HUES64 (cell line): ENCODE data around the gene PLA2G4E.

Experiments
- H3K27ac ChIP-seq: 2 replicates; pipeline ENCODE4 v1.7.0; 2013; ENCODE audit warnings: low read depth, low read length, inconsistent platforms
- H3K27me3 ChIP-seq: 2 replicates; pipeline ENCODE4 v1.6.1; 2013; ENCODE audit warnings: mild to moderate bottlenecking, low read length; ENCODE audit not compliant: insufficient read depth
- H3K36me3 ChIP-seq: 2 replicates; pipeline ENCODE4 v1.6.1; 2013; ENCODE audit warnings: mild to moderate bottlenecking, low read length; ENCODE audit not compliant: insufficient read depth
- H3K4me1 ChIP-seq: 2 replicates; pipeline ENCODE4 v1.6.1; 2013; ENCODE audit warnings: mild to moderate bottlenecking, low read length, moderate library complexity; ENCODE audit not compliant: insufficient read depth
- H3K4me3 ChIP-seq: 2 replicates; pipeline ENCODE4 v1.5.1; 2013; ENCODE audit warnings: mild to moderate bottlenecking, low read length, moderate library complexity
- H3K9ac ChIP-seq: 2 replicates; pipeline ENCODE4 v1.6.1; 2013; ENCODE audit warnings: mild to moderate bottlenecking, low read depth, low read length
- H3K9me3 ChIP-seq: 2 replicates; pipeline ENCODE4 v1.6.1; 2013; ENCODE audit warnings: low read depth, low read length; ENCODE audit not compliant: insufficient read depth
- WGBS: fragments of 150-250, 120-280 bp; methylation state at CpG from one replicate; pipeline ENCODE4 v1.1.7; 2013; ENCODE audit warnings: missing lambda C conversion rate; 5-methylcytosine and 5-hydroxymethylcytosine counted together

The PLA2G4E gene

DNA sequence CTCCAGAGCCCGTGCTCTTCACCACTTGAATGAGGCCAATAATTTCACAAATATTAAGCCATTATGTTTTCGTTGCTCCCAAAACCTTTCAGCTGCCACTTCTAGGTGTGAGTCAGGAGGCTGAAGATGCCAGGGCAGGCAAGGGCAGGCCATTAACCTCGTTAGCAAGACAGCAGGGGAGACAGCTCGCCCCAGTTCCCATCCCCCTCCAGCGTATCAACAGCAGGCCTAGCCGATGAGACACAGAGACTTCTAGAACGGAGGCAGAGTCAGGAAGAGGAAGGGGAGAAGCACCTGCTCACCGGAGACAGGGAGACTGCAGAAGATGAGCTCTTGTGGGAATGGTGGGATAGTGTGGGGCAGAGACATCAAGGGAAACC lies 28.0 kb upstream of the PLA2G4E start:
- H3K4me1 ChIP-seq = 0 out of 2 replicates have a peak, but pooled peaks cover 6% of the 10 kb centered on the region
- H3K27ac ChIP-seq = no peak overlapping the region
- WGBS = 47% methylated on average over 8 of the region's 8 CpGs
- no peaks in the 10 kb centered on the region for H3K9me3 ChIP-seq
- H3K36me3 ChIP-seq = no peaks in the 10 kb centered on the region
- no peak overlapping the region for H3K4me3 ChIP-seq
- no peaks in the 10 kb centered on the region for H3K27me3 ChIP-seq
- no peak overlapping the region for H3K9ac ChIP-seq

DNA sequence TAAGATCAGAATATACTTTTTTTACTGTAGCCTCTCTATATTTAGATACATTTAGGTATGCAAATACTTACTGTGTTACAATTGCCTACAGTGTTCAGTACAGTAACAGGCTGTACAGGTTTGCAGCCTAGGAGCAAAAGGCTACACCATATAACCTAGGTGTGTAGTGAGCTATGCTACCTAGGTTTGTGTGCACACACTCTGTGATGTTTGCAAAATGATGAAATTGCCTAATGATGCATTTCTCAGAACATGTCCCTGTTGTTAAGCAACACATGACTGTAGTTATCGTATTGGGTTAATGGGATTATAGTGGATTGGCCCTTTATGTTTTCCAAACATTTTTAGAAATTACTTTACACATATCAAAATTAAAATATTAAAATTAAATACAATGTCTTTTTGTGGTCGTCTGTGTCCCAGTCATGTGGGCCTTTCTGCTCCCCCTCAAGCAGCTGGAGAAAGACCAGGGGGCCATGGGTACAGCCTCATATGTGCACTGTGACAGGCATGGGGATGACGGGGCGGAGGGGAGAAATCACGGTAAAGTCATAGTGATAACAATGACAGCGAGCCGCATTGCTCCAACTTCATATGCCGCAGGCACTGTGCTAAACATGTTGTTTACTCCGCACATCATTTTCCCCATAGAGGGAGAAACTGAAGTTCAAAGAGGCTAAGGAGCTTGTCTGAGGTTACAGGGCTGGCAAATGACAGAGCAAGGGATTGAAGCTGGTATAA lies 27.4 kb upstream of the PLA2G4E start:
- no peak overlapping the region for H3K27ac ChIP-seq
- WGBS = 88% methylated on average over 8 of the region's 9 CpGs
- 0 out of 2 replicates have a peak, but pooled peaks cover 6% of the 10 kb centered on the region for H3K4me1 ChIP-seq
- H3K36me3 ChIP-seq = no peaks in the 10 kb centered on the region
- H3K9ac ChIP-seq = no peak overlapping the region
- no peak overlapping the region for H3K4me3 ChIP-seq
- no peaks in the 10 kb centered on the region for H3K27me3 ChIP-seq
- H3K9me3 ChIP-seq = no peaks in the 10 kb centered on the region

DNA sequence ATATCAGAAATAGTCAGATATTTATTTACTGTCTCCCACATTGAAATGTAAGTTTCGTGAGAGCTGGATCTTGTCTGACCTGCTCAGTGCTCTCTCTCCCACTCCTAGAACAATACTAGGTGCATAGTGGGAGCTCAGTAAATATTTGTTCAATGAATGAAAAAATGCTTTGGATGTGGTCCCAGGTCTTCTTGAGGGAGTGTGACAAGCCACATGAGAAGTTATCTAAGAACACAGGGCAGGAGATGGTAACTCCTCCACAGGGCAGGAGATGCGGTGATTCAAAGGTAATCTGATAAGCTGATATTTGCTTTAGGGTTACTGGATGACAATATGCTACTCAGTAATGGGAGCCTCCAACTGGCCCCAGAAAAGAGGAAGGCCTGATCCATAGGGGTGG lies 25.8 kb upstream of the PLA2G4E start:
- WGBS = 85% methylated on average over 2 of the region's 2 CpGs
- H3K36me3 ChIP-seq = no peaks in the 10 kb centered on the region
- H3K27ac ChIP-seq = no peak overlapping the region
- H3K27me3 ChIP-seq = no peaks in the 10 kb centered on the region
- no peak overlapping the region for H3K9ac ChIP-seq
- H3K9me3 ChIP-seq = no peaks in the 10 kb centered on the region
- H3K4me3 ChIP-seq = no peak overlapping the region
- H3K4me1 ChIP-seq = 0 out of 2 replicates have a peak, but pooled peaks cover 6% of the 10 kb centered on the region

DNA sequence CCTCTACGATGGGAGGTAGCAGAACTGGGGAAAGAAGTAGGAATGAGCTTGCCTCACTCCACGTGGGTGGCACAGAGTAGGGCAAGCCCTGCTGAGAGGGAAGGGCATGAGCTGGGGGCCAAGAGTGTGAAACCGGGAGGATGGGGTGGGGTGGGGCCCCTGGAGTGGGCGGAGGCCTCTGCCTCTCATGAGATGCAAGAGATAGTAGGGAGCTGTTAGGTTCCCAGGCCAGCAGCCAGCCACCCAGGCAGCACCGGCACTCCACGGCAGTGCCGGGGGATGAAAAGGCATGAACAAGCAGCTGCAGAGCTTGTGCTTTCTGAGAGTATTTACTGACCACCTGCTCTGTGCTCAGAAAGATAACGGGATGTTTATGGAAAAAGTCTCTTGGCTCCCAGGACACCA lies 24.4 kb upstream of the PLA2G4E start:
- Histone ChIP-seq H3K27me3 (no peaks in the 10 kb centered on the region), H3K27ac (no peak overlapping the region), H3K4me3 (no peak overlapping the region), H3K4me1 (0 out of 2 replicates have a peak, but pooled peaks cover 6% of the 10 kb centered on the region), H3K9ac (no peak overlapping the region), H3K9me3 (no peaks in the 10 kb centered on the region), H3K36me3 (no peaks in the 10 kb centered on the region)
- WGBS = 83% methylated on average over 8 of the region's 8 CpGs

DNA sequence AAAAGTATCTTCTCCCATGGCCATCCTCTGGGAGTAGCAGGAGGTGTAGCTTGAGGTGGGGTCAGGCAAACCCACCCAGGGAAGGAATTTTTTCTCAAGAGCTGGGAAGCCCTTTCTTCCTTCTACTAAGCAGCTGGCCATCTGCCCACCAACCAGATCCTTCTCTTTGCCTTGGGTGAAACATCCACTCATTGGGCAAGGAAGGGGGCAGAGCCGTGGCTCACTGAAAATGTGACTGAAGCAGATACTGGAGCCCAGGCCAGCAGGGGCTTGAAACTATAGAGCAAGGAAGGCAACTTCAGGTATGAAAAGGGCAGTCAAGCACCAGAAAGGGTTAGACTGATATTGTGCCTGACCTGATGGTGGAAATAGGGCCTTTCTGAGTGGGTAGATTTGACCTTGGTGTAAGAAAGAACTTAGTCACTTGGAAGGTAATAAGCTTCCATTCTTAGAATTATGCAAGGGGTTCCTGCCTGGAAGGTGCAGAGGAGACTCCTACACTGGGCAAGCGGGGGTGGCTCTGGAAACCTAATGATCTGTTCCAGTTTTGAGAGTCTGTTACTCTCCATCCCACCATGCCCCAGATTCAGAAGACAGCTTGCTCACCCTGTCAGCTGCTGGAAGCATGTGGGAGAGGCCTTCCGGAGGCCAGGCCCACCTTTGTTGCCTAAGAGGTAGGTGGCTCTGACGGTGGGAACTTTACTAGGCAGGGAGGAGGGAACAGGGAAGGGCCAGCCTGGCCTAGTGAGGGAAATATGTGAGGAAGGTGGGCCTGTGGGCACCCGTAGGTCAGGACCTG lies 22.0 kb upstream of the PLA2G4E start:
- Histone ChIP-seq H3K4me1 (no peaks in the 10 kb centered on the region), H3K9me3 (no peaks in the 10 kb centered on the region), H3K27me3 (no peaks in the 10 kb centered on the region), H3K9ac (no peak overlapping the region), H3K36me3 (no peaks in the 10 kb centered on the region), H3K4me3 (no peak overlapping the region), H3K27ac (no peak overlapping the region)
- WGBS = 89% methylated on average over 5 of the region's 5 CpGs

DNA sequence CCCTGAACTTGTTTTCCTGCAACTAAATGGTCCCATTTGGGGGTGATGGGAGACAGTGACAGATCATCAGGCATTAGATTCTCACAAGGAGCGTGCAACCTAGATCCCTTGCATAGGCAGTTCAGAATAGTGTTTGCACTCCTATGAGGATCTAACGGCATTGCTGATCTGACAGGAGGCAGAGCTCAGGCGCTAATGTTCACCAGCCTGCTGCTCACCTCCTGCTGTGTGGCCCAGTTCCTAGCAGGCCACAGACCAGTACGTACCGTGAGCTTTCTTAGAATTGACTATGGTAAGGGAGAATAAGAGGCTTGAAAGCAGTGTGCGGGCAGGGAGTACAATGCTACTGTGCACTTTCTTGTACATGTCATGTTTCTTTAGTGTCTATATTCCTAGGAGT lies 17.6 kb upstream of the PLA2G4E start:
- Histone ChIP-seq H3K36me3 (no peaks in the 10 kb centered on the region), H3K4me1 (peaks cover 12% of the 10 kb centered on the region), H3K9ac (no peak overlapping the region), H3K4me3 (no peak overlapping the region), H3K27me3 (no peaks in the 10 kb centered on the region), H3K9me3 (no peaks in the 10 kb centered on the region), H3K27ac (no peak overlapping the region)
- WGBS = 93% methylated on average over 6 of the region's 6 CpGs

DNA sequence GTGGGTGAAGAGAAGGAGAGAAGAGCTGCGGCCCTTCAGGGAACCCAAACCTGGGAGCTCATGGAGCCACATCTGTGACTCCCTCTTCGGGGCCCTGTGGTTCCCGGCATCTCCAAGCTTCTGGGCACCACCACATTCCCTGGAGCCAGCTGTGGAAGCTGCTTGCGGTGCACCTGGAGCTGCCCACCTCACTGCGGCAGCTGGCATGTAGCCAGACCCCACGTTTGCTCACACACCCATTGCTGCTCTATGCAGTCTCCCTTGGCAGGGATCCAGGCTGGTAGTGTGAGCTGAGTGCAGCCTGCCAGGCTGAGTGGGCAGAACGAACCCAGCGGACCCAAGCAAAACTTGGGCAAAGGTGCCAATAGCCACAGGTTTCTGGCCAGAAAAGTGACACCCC lies 16.8 kb upstream of the PLA2G4E start:
- no peaks in the 10 kb centered on the region for H3K27me3 ChIP-seq

DNA sequence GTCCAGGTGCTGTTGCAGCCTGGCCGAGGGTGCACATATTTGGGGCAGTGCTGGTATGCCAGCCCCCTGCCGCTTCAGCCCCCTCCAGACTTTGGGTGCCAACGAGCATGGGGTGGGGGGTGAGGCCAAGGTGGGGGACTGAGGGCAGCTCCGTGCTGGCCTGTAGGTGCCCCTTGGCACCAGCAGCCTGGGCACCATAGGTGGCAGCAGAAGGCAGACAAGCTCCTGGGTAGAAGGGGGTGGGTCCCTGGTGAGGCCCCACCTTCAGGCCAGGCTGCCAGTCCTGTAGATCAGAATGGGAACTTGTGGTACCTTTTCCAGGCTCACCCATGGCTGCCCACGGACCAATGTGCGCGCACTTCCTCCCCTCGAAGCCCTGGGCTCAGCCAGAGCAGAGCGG lies 16.1 kb upstream of the PLA2G4E start:
- WGBS = 96% methylated on average over 9 of the region's 9 CpGs
- no peak overlapping the region for H3K27ac ChIP-seq
- H3K9ac ChIP-seq = no peak overlapping the region
- no peaks in the 10 kb centered on the region for H3K36me3 ChIP-seq
- peaks cover 12% of the 10 kb centered on the region for H3K4me1 ChIP-seq
- H3K9me3 ChIP-seq = no peaks in the 10 kb centered on the region
- no peak overlapping the region for H3K4me3 ChIP-seq
- H3K27me3 ChIP-seq = no peaks in the 10 kb centered on the region

More for the DNA sequence above, 16.8 kb upstream of the PLA2G4E start:
- WGBS = 80% methylated on average over 8 of the region's 8 CpGs
- Histone ChIP-seq H3K27ac (no peak overlapping the region), H3K9me3 (no peaks in the 10 kb centered on the region), H3K36me3 (no peaks in the 10 kb centered on the region), H3K9ac (no peak overlapping the region), H3K4me1 (peaks cover 12% of the 10 kb centered on the region), H3K4me3 (no peak overlapping the region)

DNA sequence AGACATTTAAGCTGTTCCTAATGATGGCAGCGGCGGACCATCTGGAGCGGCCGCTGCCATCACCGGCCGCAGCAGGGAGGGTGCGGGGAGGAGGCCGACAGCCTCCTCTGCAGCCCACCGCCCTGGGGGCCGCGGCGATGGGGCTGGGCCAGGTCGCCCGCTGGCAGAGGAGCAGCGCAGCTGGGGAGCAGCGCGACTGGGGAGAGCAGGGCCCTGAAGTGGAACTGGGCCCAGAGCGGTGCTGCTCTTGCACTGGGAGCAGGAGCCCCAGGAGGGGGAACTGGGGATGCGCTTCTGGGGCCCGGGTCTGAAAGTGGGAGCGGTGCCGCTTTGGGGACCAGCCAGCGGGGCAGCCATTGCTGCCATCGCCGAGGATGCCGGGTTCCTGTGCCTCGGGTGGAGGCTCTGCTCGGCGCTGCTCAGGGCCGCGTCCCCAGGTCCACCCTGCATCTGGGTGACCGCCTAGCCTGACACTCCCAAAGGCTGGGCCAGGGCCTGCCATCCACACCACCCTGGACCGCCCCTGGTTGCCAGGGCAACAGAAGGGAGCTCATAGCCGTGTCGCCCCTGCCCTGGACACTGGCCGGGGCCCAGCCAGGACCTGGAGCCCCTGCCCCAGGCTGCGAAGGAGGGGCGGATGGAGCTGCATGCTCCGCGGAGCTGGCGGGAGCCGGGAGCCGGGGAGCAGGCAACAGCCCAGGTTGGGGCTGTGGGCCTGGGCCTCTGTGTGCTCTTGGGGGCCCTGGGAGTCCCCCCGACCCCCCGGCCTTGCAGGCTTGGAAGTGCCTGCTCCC lies 15.5 kb upstream of the PLA2G4E start:
- 93% methylated on average over 45 of the region's 45 CpGs for WGBS
- H3K4me3 ChIP-seq = no peak overlapping the region
- H3K27me3 ChIP-seq = no peaks in the 10 kb centered on the region
- H3K9ac ChIP-seq = no peak overlapping the region
- no peaks in the 10 kb centered on the region for H3K9me3 ChIP-seq
- no peak overlapping the region for H3K27ac ChIP-seq
- H3K4me1 ChIP-seq = peaks cover 12% of the 10 kb centered on the region
- H3K36me3 ChIP-seq = no peaks in the 10 kb centered on the region

DNA sequence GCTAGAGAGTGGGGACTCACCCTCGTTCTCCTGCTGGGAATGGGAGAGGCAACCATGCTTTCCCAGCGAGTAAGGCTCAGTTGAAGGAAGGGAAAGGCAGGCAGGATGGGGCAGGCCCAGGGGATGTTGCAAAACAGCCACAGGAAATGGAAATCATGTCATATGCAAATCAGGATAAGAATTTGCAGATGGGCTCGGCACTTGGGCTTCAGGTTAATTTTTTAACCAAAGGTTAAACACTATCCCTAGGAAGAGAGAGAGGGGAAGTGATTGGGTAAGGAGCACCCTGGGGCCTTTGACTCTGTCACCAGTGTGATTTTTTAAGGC lies 14.6 kb upstream of the PLA2G4E start:
- Histone ChIP-seq H3K27ac (no peak overlapping the region), H3K9ac (no peak overlapping the region), H3K4me3 (no peak overlapping the region), H3K9me3 (no peaks in the 10 kb centered on the region), H3K36me3 (no peaks in the 10 kb centered on the region), H3K4me1 (peaks cover 12% of the 10 kb centered on the region), H3K27me3 (no peaks in the 10 kb centered on the region)
- WGBS = 27% methylated on average over 3 of the region's 3 CpGs
